A549 (cell line): Measurements from ENCODE around the gene TCF23. TPM values are rescaled to one million over a fixed set of nuclear protein-coding genes. Genes with fewer than 3 reads are reported as not detected.

Experiments used
- ATAC-seq, 2 experiments: fragments of 200-7000 bp in 1 of 2; fragments of >200 bp in 1 of 2; cut with Nextera tagmentation in 1 of 2; cut with Tn5 transposase in 1 of 2; 3 replicates each; pipeline versions ENCODE4 v1.8.0 to v1.9.1; 2018 to 2020; ENCODE audit warnings: mild to moderate bottlenecking in 1 of 2, moderate library complexity in 1 of 2
- CTCF ChIA-PET: fragments of 300-600 bp; sonication (Branson Sonifier 250); formaldehyde crosslinking; extraction: SDS; loops from one replicate; lab custom pipeline; 2021; ENCODE audit warnings: antibody characterized with exemption, inconsistent platforms; lab: Yijun Ruan, JAX
- POLR2A ChIA-PET: fragments of 350-600 bp; formaldehyde crosslinking; extraction: SDS; loops from one replicate; lab custom pipeline; 2021; ENCODE audit warnings: antibody characterized with exemption, inconsistent platforms; lab: Yijun Ruan, JAX
- DNase-seq, 2 experiments: peaks; one replicate each; pipeline versions ENCODE4 v3.0.0 to v3.0.0-alpha.2; 2011 to 2016; ENCODE audit warnings: low read depth in 1 of 2, low spot score in 1 of 2
- FAIRE-seq: peaks from 2 replicates; lab custom pipeline; 2011; peaks lifted over from hg19 to GRCh38; lab: Jason Lieb, UNC
- H3K27ac ChIP-seq, 2 experiments: fragments of >200 bp; sonication (Bioruptor Twin); formaldehyde crosslinking; 3 replicates each; pipeline ENCODE4 v1.5.1; 2016 to 2017
- H3K4me1 ChIP-seq: fragments of >200 bp; sonication (Bioruptor Twin); formaldehyde crosslinking; 3 replicates; pipeline ENCODE4 v1.6.1; 2016
- H3K4me2 ChIP-seq: fragments of >200 bp; sonication (Bioruptor Twin); formaldehyde crosslinking; 3 replicates; pipeline ENCODE4 v1.6.1; 2016
- H3K4me3 ChIP-seq: fragments of >200 bp; sonication (Bioruptor Twin); formaldehyde crosslinking; 3 replicates; pipeline ENCODE4 v1.5.1; 2016
- H3K9me3 ChIP-seq: fragments of >200 bp; sonication (Bioruptor Twin); formaldehyde crosslinking; 3 replicates; pipeline ENCODE4 v1.6.1; 2016
- BCL3 ChIP-seq: fragments of >200 bp; sonication (Bioruptor Twin); formaldehyde crosslinking; IDR thresholded peaks from 3 replicates; pipeline ENCODE4 v1.6.1; 2016
- BHLHE40 ChIP-seq: IDR thresholded peaks from 2 replicates; pipeline ENCODE4 v1.6.1; 2012; ENCODE audit warnings: low read depth, low read length, inconsistent platforms
- CBX2 ChIP-seq: fragments of 200-600 bp; sonication (generic); IDR thresholded peaks from 2 replicates; pipeline ENCODE4 v1.6.1; 2016; ENCODE audit warnings: low read depth, mild to moderate bottlenecking, borderline replicate concordance
- CHD2 ChIP-seq: fragments of 150-350 bp; IDR thresholded peaks from 2 replicates; pipeline ENCODE4 v1.6.1; 2014; ENCODE audit warnings: low read length; ENCODE audit not compliant: partially characterized antibody
- EHF ChIP-seq: fragments of 250-450 bp; sonication (Bioruptor Pico); IDR thresholded peaks from 2 replicates; pipeline ENCODE4 v1.5.0; 2020; ENCODE audit warnings: mild to moderate bottlenecking
- EP300 ChIP-seq, 2 experiments: fragments of >200 bp; sonication (Bioruptor Twin); formaldehyde crosslinking; IDR thresholded peaks; 2 replicates in 1 of 2; 3 replicates in 1 of 2; pipeline ENCODE4 v1.6.1; 2016 to 2017
- FOSB ChIP-seq: fragments of 250-450 bp; sonication (Bioruptor Pico); IDR thresholded peaks from 2 replicates; pipeline ENCODE4 v1.5.0; 2020; ENCODE audit warnings: mild to moderate bottlenecking, moderate library complexity
- FOSL2 ChIP-seq, 2 experiments: fragments of 450-650 bp in 1 of 2; fragments of >200 bp in 1 of 2; sonication (Bioruptor Twin) in 1 of 2; formaldehyde crosslinking; IDR thresholded peaks; 2 replicates each; pipeline versions ENCODE4 v1.5.0 to v1.6.1; 2016 to 2020; ENCODE audit warnings: mild to moderate bottlenecking in 1 of 2, moderate library complexity in 1 of 2
- HEYL ChIP-seq: fragments of 250-450 bp; sonication (Bioruptor Pico); IDR thresholded peaks from 2 replicates; pipeline ENCODE4 v1.8.0; 2021; ENCODE audit warnings: mild to moderate bottlenecking, moderate library complexity
- HOXA7 ChIP-seq: fragments of 250-450 bp; sonication (Bioruptor Pico); IDR thresholded peaks from 2 replicates; pipeline ENCODE4 v1.5.0; 2020; ENCODE audit warnings: mild to moderate bottlenecking, moderate library complexity
- JUN ChIP-seq, 2 experiments: fragments of >200 bp; sonication (Bioruptor Twin); formaldehyde crosslinking; IDR thresholded peaks; 2 replicates in 1 of 2; 3 replicates in 1 of 2; pipeline ENCODE4 v1.6.1; 2016 to 2017
- MAFK ChIP-seq: fragments of 450-650 bp; IDR thresholded peaks from 2 replicates; pipeline ENCODE4 v1.6.1; 2014; ENCODE audit not compliant: partially characterized antibody
- MAZ ChIP-seq: fragments of 150-350 bp; IDR thresholded peaks from 2 replicates; pipeline ENCODE4 v1.6.1; 2014; ENCODE audit warnings: antibody characterized with exemption, low read depth, low read length, borderline replicate concordance
- NFE2L2 ChIP-seq: fragments of 150-350 bp; conservative IDR thresholded peaks from 2 replicates; pipeline ENCODE4 v1.6.1; 2014; ENCODE audit warnings: low read length
- NPAS2 ChIP-seq: fragments of 250-450 bp; sonication (Bioruptor Pico); IDR thresholded peaks from 2 replicates; pipeline ENCODE4 v1.8.0; 2022; ENCODE audit warnings: mild to moderate bottlenecking, moderate library complexity, borderline replicate concordance
- RARB ChIP-seq: fragments of 250-450 bp; sonication (Bioruptor Pico); IDR thresholded peaks from 2 replicates; pipeline ENCODE4 v1.8.0; 2021; ENCODE audit warnings: mild to moderate bottlenecking, moderate library complexity
- RFX5 ChIP-seq: fragments of 450-650 bp; IDR thresholded peaks from 2 replicates; pipeline ENCODE4 v1.7.1; 2014; ENCODE audit warnings: antibody characterized with exemption, mild to moderate bottlenecking, moderate library complexity
- ZFP36 ChIP-seq: fragments of 450-650 bp; IDR thresholded peaks from 2 replicates; pipeline ENCODE4 v1.6.1; 2014; ENCODE audit warnings: borderline replicate concordance; ENCODE audit not compliant: partially characterized antibody
- WGBS: methylation state at CpG from one replicate; pipeline ENCODE4 v1.1.6; 2017; ENCODE audit errors: missing lambda C conversion rate; 5-methylcytosine and 5-hydroxymethylcytosine counted together
- polyA plus RNA-seq, 4 experiments: library from polyadenylated mRNA; depleted of rRNA in 3 of 4; stranded (reverse); fragments of >200 nt; fragmentation: RNase III in 1 of 4; extraction: RNeasy Plus Mini Kit Qiagen cat#74134 plus additional on column Dnase treatment in 1 of 4; gene quantifications; 2 replicates in 3 of 4; 3 replicates in 1 of 4; pipeline ENCODE4 v1.2.3, GENCODE V29; 2011 to 2017
- TF ChIP-seq, protein P1 (sequence below): fragments of 450-650 bp; IDR thresholded peaks from 2 replicates; pipeline ENCODE4 v1.6.1; 2014; ENCODE audit warnings: antibody characterized with exemption
- TF ChIP-seq, protein P2 (sequence below): fragments of 250-450 bp; sonication (Bioruptor Pico); IDR thresholded peaks from 2 replicates; pipeline ENCODE4 v1.5.0; 2021; ENCODE audit warnings: mild to moderate bottlenecking, moderate library complexity, borderline replicate concordance
- TF ChIP-seq, protein P3 (sequence below): fragments of 200-600 bp; sonication (generic); IDR thresholded peaks from 2 replicates; pipeline ENCODE4 v1.6.1; 2016; ENCODE audit warnings: antibody characterized with exemption, mild to moderate bottlenecking, moderate library complexity

The TCF23 gene
- polyA plus RNA-seq, 2 of the 4 experiments (the other 2 are of a cell fraction): not detected

DNA sequence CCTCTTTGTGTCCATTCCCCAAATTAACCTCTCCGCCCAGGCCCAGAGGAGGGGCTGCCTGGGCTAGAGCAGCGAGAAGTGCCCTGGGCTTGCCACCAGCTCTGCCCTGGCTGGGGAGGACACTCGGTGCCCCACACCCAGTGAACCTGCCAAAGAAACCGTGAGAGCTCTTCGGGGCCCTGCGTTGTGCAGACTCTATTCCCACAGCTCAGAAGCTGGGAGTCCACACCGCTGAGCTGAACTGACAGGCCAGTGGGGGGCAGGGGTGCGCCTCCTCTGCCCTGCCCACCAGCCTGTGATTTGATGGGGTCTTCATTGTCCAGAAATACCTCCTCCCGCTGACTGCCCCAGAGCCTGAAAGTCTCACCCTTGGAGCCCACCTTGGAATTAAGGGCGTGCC, 48.8 kb upstream of the TCF23 start:
- Histone ChIP-seq H3K4me1 (peaks cover 6% of the 10 kb centered on the region; the same call in 2 of the 3 replicates), H3K27ac (no peak overlapping the region), H3K4me3 (no peak overlapping the region), H3K9me3 (no peaks in the 10 kb centered on the region), H3K4me2 (no peak overlapping the region)
- FAIRE-seq (no peak), DNase-seq (no peak), ATAC-seq (no peak)
- 79% methylated on average over 10 of the region's 10 CpGs for whole genome bisulfite sequencing
- ChIA-PET CTCF (interaction anchor here (1.0 to 12.0 kb wide), 24 partner anchors 8 to 272 kb away, joined by 3 to 197 read pairs (median 6); partner anchors contain the start of genes EMILIN1, KHK, SLC30A3 and TRIM54), POLR2A (interaction anchor here (1.0 kb wide), 1 partner anchor 15 kb away, joined by 4 read pairs; no protein-coding TSS in a partner anchor)
- TF ChIP-seq RFX5: no peak
- no peak for TF ChIP-seq HOXA7
- TF ChIP-seq, protein P1, sequence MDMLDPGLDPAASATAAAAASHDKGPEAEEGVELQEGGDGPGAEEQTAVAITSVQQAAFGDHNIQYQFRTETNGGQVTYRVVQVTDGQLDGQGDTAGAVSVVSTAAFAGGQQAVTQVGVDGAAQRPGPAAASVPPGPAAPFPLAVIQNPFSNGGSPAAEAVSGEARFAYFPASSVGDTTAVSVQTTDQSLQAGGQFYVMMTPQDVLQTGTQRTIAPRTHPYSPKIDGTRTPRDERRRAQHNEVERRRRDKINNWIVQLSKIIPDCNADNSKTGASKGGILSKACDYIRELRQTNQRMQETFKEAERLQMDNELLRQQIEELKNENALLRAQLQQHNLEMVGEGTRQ: no peak
- TF ChIP-seq JUN (IDR thresholded peaks at IDR 0.05): no peak
- TF ChIP-seq, protein P2, sequence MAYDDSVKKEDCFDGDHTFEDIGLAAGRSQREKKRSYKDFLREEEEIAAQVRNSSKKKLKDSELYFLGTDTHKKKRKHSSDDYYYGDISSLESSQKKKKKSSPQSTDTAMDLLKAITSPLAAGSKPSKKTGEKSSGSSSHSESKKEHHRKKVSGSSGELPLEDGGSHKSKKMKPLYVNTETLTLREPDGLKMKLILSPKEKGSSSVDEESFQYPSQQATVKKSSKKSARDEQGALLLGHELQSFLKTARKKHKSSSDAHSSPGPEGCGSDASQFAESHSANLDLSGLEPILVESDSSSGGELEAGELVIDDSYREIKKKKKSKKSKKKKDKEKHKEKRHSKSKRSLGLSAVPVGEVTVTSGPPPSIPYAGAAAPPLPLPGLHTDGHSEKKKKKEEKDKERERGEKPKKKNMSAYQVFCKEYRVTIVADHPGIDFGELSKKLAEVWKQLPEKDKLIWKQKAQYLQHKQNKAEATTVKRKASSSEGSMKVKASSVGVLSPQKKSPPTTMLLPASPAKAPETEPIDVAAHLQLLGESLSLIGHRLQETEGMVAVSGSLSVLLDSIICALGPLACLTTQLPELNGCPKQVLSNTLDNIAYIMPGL: no peak
- no peak for TF ChIP-seq FOSB (CRISPR knock-in tag)
- TF ChIP-seq MAZ: no peak
- no peak for TF ChIP-seq CHD2
- no peak for TF ChIP-seq NPAS2
- TF ChIP-seq NFE2L2: no peak
- no peak for TF ChIP-seq EHF (CRISPR knock-in tag)
- TF ChIP-seq ZFP36: no peak
- no peak for TF ChIP-seq FOSL2 (IDR thresholded peaks at IDR 0.05)
- no peak for TF ChIP-seq FOSL2 (CRISPR knock-in tag; IDR thresholded peaks at IDR 0.05)
- TF ChIP-seq EP300 (IDR thresholded peaks at IDR 0.05): no peak
- TF ChIP-seq BCL3: no peak
- no peak for TF ChIP-seq MAFK
- TF ChIP-seq RARB (CRISPR knock-in tag): no peak
- TF ChIP-seq, protein P3, sequence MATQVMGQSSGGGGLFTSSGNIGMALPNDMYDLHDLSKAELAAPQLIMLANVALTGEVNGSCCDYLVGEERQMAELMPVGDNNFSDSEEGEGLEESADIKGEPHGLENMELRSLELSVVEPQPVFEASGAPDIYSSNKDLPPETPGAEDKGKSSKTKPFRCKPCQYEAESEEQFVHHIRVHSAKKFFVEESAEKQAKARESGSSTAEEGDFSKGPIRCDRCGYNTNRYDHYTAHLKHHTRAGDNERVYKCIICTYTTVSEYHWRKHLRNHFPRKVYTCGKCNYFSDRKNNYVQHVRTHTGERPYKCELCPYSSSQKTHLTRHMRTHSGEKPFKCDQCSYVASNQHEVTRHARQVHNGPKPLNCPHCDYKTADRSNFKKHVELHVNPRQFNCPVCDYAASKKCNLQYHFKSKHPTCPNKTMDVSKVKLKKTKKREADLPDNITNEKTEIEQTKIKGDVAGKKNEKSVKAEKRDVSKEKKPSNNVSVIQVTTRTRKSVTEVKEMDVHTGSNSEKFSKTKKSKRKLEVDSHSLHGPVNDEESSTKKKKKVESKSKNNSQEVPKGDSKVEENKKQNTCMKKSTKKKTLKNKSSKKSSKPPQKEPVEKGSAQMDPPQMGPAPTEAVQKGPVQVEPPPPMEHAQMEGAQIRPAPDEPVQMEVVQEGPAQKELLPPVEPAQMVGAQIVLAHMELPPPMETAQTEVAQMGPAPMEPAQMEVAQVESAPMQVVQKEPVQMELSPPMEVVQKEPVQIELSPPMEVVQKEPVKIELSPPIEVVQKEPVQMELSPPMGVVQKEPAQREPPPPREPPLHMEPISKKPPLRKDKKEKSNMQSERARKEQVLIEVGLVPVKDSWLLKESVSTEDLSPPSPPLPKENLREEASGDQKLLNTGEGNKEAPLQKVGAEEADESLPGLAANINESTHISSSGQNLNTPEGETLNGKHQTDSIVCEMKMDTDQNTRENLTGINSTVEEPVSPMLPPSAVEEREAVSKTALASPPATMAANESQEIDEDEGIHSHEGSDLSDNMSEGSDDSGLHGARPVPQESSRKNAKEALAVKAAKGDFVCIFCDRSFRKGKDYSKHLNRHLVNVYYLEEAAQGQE: no peak

GRCh38 chr2:27102329-27102728, 46.5 kb upstream of the TCF23 start:
- ChIA-PET CTCF (interaction anchor here (1.1 to 12.0 kb wide), 10 partner anchors 8 to 212 kb away, joined by 3 to 197 read pairs (median 6); partner anchors contain the start of genes EMILIN1, KHK and TRIM54), POLR2A (no interaction called here)
- no peaks in the 10 kb centered on the region for H3K4me1 ChIP-seq
- ATAC-seq: peak in 1 of 2 experiments; percentile 24; a peak in 2 of 6 replicates
- H3K4me2 ChIP-seq: no peak overlapping the region
- WGBS: 84% methylated on average over 5 of the region's 5 CpGs
- FAIRE-seq: no peak
- no peak for TF ChIP-seq CBX2
- no peak for TF ChIP-seq MAZ
- TF ChIP-seq HEYL (CRISPR knock-in tag): no peak
- TF ChIP-seq BHLHE40: no peak
- TF ChIP-seq JUN (IDR thresholded peaks at IDR 0.05): no peak
- no peak overlapping the region for H3K4me3 ChIP-seq
- no peak for DNase-seq
- no peaks in the 10 kb centered on the region for H3K9me3 ChIP-seq
- H3K27ac ChIP-seq: no peak overlapping the region
